ENCODE measurements around the gene LRRC74B. TPM values are rescaled to one million over a fixed set of nuclear protein-coding genes. Genes with fewer than 3 reads are reported as not detected.

The LRRC74B gene
- total and polyA plus RNA-seq, 2 experiments from 2014 or later, result not detected

- H3K36me3 ChIP-seq (ENCODE audit: insufficient read depth), result no peaks in the 10 kb centered on the region
- no peak overlapping the region for H3K4me2 ChIP-seq
- no peaks in the 10 kb centered on the region for H3K27me3 ChIP-seq (ENCODE audit: insufficient read depth)
- H2AFZ ChIP-seq, result no peak overlapping the region
- H3K27me3 Mint-ChIP-seq (ENCODE audit: insufficient read depth, low read depth, poor library complexity), result peaks cover 5% of the 10 kb centered on the region
- H3K9me2 ChIP-seq (ENCODE audit: insufficient read depth), result no peaks in the 10 kb centered on the region
- H3K4me3 ChIP-seq, result no peak overlapping the region
- no peaks in the 10 kb centered on the region for H3F3A ChIP-seq (replicated peaks; ENCODE audit: low read depth)
- H3K36me3 Mint-ChIP-seq (ENCODE audit: low read depth), result no peaks in the 10 kb centered on the region
- DNase-seq (ENCODE audit: low spot score), result no peak
- H3K4me3 Mint-ChIP-seq, result no peak overlapping the region
- peaks cover 4% of the 10 kb centered on the region; the same call in 2 of the 3 replicates for H3K4me1 Mint-ChIP-seq
- H3K27ac Mint-ChIP-seq, result no peak overlapping the region
- no peaks in the 10 kb centered on the region for H3K4me1 ChIP-seq (ENCODE audit: insufficient read depth)
- no peaks in the 10 kb centered on the region for H3K9me3 Mint-ChIP-seq
- H3K79me2 ChIP-seq (replicated peaks; ENCODE audit: insufficient read depth), result no peaks in the 10 kb centered on the region
- H3K27ac ChIP-seq (ENCODE audit: low read depth), result no peak overlapping the region
- ATAC-seq, result no peak
- H4K20me1 ChIP-seq (replicated peaks; ENCODE audit: insufficient read depth), result no peaks in the 10 kb centered on the region
- TF ChIP-seq EZH2 (IDR thresholded peaks at IDR 0.05; ENCODE audit: low read depth, unreplicated experiment) (no peak), REST (IDR thresholded peaks at IDR 0.05; ENCODE audit: unreplicated experiment) (no peak), ZNF114 (CRISPR knock-in tag; IDR thresholded peaks at IDR 0.05) (no peak), JUNB (IDR thresholded peaks at IDR 0.05; ENCODE audit: unreplicated experiment) (no peak), EZH2phosphoT487 (IDR thresholded peaks at IDR 0.05; ENCODE audit: unreplicated experiment) (no peak), ZNF331 (CRISPR knock-in tag; IDR thresholded peaks at IDR 0.05; ENCODE audit: low read depth) (no peak), CREB1 (CRISPR knock-in tag; IDR thresholded peaks at IDR 0.05; ENCODE audit: low read depth) (no peak), NANOG (IDR thresholded peaks at IDR 0.05; ENCODE audit: borderline replicate concordance) (no peak), POLR2AphosphoS5 (IDR thresholded peaks at IDR 0.05; ENCODE audit: low read depth) (no peak), STAT1 (IDR thresholded peaks at IDR 0.05; ENCODE audit: unreplicated experiment) (no peak)
- TF ChIP-seq, protein P1, sequence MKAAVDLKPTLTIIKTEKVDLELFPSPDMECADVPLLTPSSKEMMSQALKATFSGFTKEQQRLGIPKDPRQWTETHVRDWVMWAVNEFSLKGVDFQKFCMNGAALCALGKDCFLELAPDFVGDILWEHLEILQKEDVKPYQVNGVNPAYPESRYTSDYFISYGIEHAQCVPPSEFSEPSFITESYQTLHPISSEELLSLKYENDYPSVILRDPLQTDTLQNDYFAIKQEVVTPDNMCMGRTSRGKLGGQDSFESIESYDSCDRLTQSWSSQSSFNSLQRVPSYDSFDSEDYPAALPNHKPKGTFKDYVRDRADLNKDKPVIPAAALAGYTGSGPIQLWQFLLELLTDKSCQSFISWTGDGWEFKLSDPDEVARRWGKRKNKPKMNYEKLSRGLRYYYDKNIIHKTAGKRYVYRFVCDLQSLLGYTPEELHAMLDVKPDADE (IDR thresholded peaks at IDR 0.05), result no peak
- TF ChIP-seq, protein P2, sequence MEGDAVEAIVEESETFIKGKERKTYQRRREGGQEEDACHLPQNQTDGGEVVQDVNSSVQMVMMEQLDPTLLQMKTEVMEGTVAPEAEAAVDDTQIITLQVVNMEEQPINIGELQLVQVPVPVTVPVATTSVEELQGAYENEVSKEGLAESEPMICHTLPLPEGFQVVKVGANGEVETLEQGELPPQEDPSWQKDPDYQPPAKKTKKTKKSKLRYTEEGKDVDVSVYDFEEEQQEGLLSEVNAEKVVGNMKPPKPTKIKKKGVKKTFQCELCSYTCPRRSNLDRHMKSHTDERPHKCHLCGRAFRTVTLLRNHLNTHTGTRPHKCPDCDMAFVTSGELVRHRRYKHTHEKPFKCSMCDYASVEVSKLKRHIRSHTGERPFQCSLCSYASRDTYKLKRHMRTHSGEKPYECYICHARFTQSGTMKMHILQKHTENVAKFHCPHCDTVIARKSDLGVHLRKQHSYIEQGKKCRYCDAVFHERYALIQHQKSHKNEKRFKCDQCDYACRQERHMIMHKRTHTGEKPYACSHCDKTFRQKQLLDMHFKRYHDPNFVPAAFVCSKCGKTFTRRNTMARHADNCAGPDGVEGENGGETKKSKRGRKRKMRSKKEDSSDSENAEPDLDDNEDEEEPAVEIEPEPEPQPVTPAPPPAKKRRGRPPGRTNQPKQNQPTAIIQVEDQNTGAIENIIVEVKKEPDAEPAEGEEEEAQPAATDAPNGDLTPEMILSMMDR (conservative IDR thresholded peaks at IDR 0.05; ENCODE audit: low read depth in 2 of 2), result no peak
- TF ChIP-seq, protein P3, sequence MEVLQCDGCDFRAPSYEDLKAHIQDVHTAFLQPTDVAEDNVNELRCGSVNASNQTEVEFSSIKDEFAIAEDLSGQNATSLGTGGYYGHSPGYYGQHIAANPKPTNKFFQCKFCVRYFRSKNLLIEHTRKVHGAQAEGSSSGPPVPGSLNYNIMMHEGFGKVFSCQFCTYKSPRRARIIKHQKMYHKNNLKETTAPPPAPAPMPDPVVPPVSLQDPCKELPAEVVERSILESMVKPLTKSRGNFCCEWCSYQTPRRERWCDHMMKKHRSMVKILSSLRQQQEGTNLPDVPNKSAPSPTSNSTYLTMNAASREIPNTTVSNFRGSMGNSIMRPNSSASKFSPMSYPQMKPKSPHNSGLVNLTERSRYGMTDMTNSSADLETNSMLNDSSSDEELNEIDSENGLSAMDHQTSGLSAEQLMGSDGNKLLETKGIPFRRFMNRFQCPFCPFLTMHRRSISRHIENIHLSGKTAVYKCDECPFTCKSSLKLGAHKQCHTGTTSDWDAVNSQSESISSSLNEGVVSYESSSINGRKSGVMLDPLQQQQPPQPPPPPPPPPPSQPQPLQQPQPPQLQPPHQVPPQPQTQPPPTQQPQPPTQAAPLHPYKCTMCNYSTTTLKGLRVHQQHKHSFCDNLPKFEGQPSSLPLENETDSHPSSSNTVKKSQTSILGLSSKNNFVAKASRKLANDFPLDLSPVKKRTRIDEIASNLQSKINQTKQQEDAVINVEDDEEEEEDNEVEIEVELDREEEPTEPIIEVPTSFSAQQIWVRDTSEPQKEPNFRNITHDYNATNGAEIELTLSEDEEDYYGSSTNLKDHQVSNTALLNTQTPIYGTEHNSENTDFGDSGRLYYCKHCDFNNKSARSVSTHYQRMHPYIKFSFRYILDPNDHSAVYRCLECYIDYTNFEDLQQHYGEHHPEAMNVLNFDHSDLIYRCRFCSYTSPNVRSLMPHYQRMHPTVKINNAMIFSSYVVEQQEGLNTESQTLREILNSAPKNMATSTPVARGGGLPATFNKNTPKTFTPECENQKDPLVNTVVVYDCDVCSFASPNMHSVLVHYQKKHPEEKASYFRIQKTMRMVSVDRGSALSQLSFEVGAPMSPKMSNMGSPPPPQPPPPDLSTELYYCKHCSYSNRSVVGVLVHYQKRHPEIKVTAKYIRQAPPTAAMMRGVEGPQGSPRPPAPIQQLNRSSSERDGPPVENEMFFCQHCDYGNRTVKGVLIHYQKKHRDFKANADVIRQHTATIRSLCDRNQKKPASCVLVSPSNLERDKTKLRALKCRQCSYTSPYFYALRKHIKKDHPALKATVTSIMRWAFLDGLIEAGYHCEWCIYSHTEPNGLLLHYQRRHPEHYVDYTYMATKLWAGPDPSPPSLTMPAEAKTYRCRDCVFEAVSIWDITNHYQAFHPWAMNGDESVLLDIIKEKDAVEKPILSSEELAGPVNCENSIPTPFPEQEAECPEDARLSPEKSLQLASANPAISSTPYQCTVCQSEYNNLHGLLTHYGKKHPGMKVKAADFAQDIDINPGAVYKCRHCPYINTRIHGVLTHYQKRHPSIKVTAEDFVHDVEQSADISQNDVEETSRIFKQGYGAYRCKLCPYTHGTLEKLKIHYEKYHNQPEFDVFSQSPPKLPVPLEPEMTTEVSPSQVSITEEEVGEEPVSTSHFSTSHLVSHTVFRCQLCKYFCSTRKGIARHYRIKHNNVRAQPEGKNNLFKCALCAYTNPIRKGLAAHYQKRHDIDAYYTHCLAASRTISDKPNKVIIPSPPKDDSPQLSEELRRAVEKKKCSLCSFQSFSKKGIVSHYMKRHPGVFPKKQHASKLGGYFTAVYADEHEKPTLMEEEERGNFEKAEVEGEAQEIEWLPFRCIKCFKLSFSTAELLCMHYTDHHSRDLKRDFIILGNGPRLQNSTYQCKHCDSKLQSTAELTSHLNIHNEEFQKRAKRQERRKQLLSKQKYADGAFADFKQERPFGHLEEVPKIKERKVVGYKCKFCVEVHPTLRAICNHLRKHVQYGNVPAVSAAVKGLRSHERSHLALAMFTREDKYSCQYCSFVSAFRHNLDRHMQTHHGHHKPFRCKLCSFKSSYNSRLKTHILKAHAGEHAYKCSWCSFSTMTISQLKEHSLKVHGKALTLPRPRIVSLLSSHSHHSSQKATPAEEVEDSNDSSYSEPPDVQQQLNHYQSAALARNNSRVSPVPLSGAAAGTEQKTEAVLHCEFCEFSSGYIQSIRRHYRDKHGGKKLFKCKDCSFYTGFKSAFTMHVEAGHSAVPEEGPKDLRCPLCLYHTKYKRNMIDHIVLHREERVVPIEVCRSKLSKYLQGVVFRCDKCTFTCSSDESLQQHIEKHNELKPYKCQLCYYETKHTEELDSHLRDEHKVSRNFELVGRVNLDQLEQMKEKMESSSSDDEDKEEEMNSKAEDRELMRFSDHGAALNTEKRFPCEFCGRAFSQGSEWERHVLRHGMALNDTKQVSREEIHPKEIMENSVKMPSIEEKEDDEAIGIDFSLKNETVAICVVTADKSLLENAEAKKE (CRISPR knock-in tag; IDR thresholded peaks at IDR 0.05), result no peak
Observed at GRCh38 chr22:21082248-21082647, 36.5 kb downstream of the LRRC74B start.
